ENCODE data around the gene POU2F2.
"Not testable (repeated sequence)": the region's sequence is repeated elsewhere in the genome, so short reads cannot be mapped to it uniquely, and the experiment has no call there.

Gene POU2F2

GRCh38 chr19:42059196-42059595 lies 73.0 kb downstream of the POU2F2 start:
- DNase-seq (ENCODE audit: low spot score), result no peak

- no peak for DNase-seq (ENCODE audit: low spot score)
Observed at GRCh38 chr19:42057846-42058245, 74.4 kb downstream of the POU2F2 start.

- DNase-seq (ENCODE audit: low spot score), result no peak
Observed at GRCh38 chr19:42054205-42054604, 78.0 kb downstream of the POU2F2 start.

- DNase-seq (ENCODE audit: low spot score), result no peak
Observed at GRCh38 chr19:42053037-42053935, 79.0 kb downstream of the POU2F2 start.

GRCh38 chr19:42052241-42052863 lies 79.9 kb downstream of the POU2F2 start:
- no peak for DNase-seq (ENCODE audit: low spot score)

- DNase-seq (ENCODE audit: low spot score), result no peak
Observed at GRCh38 chr19:42051166-42052115, 80.8 kb downstream of the POU2F2 start.

- peak; percentile 29 for DNase-seq (ENCODE audit: low spot score)
Observed at GRCh38 chr19:42048992-42049391, 83.3 kb downstream of the POU2F2 start.

GRCh38 chr19:42045575-42045974 lies 86.7 kb downstream of the POU2F2 start:
- DNase-seq (ENCODE audit: low spot score), result no peak

- DNase-seq (ENCODE audit: low spot score), result no peak
Observed at GRCh38 chr19:42042455-42043170, 89.6 kb downstream of the POU2F2 start.

GRCh38 chr19:42040491-42040890 lies 91.8 kb downstream of the POU2F2 start:
- DNase-seq (ENCODE audit: low spot score), result not testable (repeated sequence)

GRCh38 chr19:42040031-42040430 lies 92.2 kb downstream of the POU2F2 start:
- DNase-seq (ENCODE audit: low spot score), result no peak

- no peak for DNase-seq (ENCODE audit: low spot score)
Observed at GRCh38 chr19:42038666-42039065, 93.6 kb downstream of the POU2F2 start.

- no peak for DNase-seq (ENCODE audit: low spot score)
Observed at GRCh38 chr19:42037649-42038048, 94.6 kb downstream of the POU2F2 start.

All from NAMALWA (cell line).